GM19351 (cell line): ENCODE results near the gene RNASEH2A.
"Not testable (repeated sequence)": the region's sequence is repeated elsewhere in the genome, so short reads cannot be mapped to it uniquely, and the experiment has no call there.

ENCODE experiments used
- ATAC-seq: cut with Tn5 transposase; IDR thresholded peaks from one replicate; pipeline ENCODE4 v1.9.1; 2021; ENCODE audit warnings: mild to moderate bottlenecking, moderate library complexity; ENCODE audit not compliant: unreplicated experiment

RNASEH2A gene

DNA sequence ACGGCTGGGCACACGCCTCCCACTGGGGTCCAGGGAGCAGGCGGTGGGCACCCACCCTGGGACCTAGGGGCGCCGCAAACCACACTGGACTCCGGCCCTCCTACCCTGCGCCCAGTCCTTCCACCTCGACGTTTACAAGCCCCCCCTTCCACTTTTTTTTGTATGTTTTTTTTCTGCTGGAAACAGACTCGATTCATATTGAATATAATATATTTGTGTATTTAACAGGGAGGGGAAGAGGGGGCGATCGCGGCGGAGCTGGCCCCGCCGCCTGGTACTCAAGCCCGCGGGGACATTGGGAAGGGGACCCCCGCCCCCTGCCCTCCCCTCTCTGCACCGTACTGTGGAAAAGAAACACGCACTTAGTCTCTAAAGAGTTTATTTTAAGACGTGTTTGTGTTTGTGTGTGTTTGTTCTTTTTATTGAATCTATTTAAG lies 13.5 kb upstream of the RNASEH2A start:
- no peak for ATAC-seq

DNA sequence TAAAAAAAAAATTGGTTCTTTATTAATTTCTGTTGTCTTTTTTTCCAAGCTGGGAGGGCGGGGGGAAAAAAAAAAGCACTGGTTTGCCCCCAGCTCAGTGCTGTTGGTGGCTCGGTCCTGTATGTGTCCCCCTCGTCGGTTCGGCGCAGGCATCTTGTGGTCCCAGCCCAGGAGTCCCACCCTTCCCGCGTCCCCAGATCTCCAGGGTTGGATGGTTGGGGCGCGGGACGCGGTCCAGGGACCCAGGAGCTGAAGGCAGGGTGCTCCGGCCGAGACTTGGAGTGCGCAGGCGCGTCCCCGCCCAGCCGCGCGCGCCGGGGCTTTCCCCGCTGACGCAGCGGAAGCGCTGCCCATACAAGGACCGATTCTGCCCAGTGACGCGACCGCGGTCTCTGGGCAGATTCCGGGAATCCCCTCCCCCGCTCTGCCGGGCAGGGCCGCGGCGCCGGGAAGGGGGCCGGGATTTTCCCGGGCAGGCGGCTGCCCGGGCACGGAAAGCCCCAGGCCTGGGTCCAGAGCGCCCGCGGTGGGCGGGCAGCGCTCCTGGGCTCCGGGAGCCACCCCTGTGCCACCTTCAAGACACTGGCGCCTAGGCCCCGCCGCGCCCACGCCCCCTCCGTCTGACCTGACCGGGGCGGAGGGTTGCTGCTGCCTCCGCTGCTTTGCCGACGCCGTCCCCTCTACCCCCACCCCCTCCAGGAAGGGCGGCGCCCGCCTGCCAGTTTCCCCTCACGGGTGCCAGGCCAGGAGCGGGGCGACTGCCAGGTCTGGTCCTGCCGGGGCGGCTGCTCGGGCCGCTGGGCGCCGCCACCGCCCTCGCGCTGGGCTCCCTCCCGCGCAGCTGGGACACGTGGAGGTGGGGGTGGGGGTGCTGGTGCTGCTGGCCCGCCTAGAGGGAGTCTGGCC lies 12.8 kb upstream of the RNASEH2A start:
- ATAC-seq, result peak; percentile 26

DNA sequence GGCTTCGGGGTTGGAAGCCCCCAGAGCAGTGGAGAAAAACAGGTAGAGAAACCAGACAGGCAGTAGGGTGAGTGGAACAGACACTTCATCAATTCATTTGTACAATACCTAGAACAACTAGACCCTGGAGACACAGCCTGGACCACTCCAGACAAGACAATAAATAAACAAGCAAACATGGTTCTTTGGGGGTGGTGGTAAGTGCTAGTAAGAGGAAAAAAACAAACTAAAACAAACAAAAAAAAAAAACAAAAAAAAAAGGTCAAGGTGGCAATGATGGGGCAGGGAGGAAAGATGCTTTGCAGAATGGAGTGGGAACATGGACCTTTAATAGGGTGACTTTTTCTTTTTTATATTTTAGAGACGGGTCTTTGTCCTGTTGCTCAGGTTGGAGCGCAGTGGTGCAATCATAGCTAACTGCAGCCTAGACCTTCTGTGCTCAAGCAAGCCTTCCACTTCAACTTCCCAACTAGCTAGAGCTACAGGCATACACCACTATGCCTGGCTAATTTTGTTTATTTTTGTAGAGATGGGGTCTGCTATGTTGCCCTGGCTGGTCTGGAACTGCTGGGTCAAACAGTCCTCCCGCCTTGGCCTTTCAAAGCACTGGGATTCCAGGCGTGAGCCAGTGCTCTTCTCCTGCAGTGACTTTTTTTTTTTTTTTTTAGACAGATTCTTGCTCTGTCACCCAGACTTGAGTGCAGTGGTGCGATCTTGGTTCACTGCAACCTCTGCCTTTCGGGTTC lies 12.0 kb upstream of the RNASEH2A start:
- no peak for ATAC-seq

DNA sequence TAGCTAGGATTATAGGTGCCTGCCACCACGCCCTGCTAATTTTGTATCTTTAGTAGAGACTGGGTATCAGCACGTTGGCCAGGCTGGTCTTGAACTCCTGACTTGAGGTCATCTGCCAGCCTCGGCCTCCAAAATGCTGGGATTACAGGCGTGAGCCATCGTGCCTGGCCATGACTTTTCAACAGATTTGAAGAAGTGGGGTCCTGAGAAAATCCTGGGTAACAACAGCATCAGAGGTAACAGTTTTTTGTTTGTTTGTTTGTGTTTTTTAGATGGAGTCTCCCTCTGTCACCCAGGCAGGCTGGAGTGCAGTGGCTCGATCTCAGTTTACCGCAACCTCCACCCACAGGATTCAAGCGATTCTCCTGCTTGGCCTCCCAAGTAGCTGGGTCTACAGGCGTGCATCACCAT lies 11.4 kb upstream of the RNASEH2A start:
- ATAC-seq, result no peak

DNA sequence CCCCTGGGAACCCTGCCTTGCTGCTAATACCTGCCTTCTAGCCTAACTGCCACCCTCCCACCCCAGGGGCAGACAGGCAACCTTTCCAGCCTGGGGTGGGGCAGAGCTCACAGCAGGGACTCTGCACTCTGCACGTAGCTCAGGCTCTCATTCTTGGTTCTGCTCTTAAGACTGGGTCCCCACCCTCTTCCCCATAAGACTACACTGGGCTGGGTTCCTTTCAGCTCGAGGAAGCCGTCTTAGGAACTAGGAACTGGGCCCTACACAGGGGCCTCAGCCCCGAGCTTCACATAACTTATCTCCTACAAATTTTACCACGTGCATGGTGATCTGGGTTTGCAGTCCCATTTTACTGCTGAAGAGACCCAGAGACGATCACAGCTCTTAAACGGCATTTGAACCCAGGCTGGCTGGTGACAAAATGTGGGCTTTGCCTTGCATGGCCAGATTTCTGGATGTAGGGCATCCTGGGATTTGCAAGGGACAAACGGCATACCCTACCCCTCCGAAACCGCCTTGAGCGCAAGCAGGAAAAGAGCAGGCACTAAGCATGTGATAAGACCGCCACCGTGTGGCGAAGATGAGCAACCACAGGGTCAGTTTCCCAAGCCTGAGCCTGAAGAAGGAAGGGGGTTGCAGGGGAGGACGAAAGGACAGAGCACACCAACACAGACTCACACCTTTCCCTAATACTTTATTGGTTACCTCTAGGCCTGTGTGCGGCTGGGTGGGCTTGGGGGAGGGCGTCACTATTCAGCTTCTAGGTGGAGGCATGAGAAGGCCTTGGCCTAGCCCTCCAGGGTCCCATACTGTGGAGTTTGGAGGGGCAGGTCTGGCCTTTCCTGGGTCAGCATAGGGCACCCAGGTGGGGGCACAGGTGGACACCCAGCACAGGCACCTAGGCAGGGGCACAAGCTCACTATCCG lies 10.0 kb upstream of the RNASEH2A start:
- no peak for ATAC-seq

DNA sequence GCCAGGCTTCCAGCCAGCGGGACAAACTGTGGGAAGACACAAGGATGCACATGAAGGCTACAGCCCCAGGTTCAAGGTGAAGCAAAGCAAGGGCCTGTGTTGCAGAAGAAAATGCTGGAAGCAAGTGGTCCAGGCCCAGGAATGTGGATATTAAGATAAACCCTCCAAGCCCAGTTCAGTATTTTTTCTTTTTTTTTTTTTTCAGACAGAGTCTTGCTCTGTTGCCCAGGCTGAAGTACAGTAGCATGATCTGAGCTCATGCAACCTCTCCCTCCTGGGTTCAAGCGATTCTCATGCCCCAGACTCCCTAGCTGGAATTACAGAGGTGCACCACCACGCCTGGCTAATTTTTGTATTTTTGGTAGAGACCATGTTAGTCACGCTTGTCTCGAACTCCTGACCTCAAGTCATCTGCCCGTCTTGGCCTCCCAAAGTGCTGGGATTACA lies 9.2 kb upstream of the RNASEH2A start:
- no peak for ATAC-seq

DNA sequence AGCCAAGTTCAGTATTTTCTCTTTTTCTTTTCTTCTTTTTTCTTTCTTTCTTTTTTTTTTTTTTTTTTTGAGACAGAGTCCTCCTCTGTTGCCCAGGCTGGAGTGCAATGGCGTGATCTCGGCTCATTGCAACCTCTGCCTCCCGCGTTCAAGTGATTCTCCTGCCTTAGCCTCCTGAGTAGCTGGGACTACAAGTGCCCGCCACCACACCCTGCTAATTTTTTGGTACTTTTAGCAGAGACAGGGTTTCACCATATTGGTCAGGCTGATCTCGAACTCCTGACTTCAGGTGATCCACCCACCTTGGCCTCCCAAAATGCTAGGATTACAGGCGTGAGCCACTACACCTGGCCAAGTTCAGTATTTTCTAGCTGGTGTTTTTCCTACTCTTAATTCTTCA lies 8.8 kb upstream of the RNASEH2A start:
- ATAC-seq, result not testable (repeated sequence)

DNA sequence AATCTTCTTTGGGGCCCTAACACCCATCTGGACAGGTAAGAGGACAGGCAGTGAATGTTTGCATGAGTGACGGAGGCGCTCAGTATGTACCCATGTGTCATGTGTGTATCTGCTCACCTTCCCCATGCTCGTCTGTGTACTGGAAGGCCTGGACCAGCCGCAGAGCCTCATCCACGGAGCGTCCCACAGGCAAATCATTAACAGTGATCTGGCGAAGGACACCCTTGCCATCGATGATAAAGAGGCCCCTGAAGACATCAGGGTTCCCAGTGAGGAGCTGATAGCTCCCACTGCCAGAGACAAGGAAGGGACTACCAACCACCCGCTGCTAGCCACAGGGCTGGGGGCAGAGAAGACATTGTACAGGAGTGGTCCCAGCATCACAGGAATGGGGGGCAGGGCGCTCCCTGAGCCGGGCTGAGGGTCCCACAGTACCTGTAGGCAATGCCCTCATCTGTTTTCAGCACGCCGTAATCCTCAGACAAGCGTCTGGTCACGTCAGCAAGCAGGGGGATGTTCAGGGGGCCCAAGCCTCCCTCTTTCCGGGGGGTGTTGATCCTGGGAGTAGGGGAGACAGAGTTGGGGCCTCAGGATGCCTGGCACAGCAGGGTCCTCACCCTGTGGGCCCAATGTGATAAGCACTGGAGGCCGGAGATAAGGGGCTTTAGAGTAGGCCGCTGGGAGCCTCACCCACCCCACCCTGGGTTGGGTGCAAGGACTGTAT lies 6.5 kb upstream of the RNASEH2A start:
- no peak for ATAC-seq

DNA sequence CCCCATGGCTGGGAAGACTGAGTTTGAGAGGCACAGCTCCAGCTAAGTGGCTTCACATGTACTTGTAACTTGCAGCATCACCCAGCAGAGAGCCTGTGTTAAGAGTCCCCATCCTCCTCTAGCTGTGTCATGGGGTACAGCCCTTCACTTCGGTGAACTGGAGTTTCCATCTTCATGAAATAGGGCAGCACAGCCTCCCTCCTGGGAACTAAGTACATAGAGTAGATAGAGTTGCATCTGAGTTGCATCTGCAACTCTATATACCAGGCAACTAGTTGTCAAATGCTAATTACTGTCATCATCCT lies 6.0 kb upstream of the RNASEH2A start:
- ATAC-seq, result no peak

DNA sequence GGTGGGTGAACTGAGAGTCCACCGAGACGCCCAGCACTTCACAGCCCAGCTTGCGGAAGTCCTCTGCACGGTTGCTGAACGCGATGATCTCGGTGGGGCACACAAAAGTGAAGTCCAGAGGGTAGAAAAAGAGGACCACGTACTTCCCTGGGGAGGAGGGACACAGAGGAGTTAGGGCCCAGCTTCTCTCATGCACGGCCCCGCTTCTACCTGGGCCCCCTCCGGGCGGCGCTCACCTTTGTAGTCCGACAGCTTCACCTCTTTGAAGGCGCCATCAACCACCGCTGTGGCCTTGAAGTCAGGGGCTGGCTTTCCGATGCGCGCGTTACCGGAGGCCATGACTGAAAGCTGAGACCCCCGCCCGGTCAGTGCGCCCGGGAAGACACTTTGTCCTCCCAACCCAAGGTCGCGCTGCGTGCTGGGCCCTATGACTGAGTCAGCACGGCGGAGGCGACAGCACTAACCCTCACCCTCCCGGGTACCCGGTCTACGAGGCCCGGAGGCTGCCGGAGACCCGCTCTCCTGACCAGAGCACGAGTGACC lies 5.4 kb upstream of the RNASEH2A start:
- no peak for ATAC-seq

DNA sequence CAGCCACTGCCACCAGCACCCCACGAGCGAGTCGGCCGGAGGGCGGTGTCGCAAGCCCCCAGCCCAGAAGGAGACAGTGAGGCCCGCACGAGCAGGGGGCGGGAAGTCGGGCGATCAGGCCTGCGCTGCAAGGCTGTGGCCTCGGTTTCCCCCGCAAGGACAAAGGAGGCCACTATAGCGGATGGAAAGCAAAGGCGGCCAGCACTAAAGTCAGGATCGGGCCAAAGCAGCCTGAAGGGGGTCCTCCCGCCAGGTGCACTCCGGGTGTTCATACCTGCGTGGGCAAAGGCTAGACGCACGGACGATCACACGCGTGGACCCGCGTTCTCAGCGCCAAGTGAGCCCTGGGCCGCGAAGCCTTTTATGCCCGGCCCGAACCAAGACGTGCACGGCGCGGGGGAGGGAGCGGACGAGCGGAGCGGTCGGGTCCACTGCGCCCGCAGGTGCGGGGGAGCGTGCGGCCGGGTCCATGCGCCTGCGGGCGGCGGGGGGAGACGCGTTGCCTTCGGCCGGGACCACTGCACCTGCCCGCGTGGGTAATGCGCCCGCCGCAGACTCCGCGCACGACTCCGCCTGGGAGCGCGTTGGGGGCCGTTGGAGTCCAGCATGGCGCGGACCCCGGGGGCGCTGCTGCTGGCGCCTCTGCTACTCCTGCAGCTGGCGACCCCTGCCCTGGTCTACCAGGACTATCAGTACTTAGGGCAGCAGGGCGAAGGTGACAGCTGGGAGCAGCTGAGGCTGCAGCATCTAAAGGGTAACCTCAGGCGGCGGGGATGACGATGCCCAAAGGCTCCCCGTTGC lies 4.7 kb upstream of the RNASEH2A start, which contains the start of the genes PRDX2 and THSD8:
PRDX2 (minus strand) TSS at position 335 of the 801 bp plus-strand sequence. CDS start 539 bp downstream, outside the sequence.
THSD8 (plus strand) TSS at position 604 of the 801 bp plus-strand sequence; CDS start at position 607, 3 bp downstream.
- no peak for ATAC-seq

DNA sequence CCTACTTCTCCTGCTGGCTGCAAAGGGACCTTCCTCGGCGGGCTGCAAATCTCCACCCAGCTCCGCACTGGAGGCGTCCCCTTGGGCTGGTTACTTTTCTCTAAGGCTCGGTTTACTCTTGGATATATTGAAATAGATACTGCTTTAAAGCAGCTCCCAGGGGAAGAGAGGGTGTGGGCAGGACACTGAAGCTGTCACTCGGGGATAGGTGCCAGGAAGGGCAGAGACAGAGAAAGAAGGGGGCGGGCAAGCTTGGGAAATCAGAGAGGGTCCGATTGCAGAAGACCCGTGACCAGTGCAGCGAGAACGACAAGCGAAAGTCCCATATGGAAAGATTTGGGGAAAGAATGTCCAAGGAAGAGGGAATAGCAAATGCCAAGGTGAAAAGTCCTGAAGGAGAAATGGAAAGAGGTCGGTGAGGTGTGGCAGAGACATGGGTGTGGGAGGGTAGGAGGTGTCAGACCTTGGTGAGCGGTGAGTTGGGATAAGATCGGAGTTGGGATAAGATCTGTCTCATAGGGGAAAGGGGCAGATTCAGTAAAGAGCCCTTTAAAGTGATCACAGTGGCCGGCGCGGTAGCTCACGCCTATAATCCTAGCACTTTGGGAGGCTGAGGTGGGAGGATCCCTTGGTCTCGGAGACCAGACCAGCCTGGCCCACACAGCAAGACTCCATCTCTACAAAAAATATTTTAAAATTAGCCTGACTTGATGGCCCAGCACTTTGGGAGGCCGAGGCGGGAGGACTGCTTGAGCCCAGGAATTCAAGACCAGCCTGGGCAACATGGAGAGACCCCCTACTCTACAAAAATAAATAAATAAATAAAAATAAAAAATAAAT lies 3.9 kb upstream of the RNASEH2A start:
- no peak for ATAC-seq

DNA sequence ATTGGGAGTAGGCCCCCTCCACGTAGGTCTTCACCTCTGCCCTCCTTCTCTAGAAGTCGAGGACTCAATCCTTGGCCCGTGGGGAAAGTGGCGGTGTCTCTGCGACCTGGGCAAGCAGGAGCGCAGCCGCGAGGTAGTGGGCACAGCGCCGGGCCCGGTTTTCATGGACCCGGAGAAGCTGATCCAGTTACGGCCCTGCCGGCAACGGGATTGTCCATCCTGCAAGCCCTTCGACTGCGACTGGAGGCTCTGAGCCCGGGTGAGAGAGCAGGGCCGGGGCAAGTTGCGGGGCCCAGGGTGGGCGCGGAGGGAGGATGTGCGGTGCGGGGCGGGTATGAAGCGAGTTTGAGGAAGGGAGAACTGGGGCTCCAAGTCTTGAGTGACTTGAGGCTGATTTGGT lies 2.3 kb upstream of the RNASEH2A start:
- no peak for ATAC-seq

DNA sequence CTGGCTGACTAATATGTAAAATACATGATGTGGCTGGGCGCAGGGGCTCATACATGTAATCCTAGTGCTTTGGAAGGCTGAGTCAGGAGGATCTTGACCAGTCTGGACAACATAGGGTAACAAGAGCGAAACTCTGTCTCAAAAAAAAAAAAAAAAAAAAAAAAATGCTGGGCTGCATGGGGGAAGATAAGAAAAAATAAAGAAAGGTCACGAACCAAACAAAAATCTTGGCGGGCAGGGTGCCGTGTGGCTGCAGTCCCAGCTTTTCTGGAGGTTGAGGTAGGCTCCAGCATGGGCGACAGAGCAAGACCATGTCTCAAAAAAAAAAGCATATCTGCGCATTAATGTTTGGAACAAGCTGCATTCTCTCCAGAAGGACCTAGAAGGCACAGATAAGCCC lies 8.7 kb downstream of the RNASEH2A start:
- no peak for ATAC-seq

DNA sequence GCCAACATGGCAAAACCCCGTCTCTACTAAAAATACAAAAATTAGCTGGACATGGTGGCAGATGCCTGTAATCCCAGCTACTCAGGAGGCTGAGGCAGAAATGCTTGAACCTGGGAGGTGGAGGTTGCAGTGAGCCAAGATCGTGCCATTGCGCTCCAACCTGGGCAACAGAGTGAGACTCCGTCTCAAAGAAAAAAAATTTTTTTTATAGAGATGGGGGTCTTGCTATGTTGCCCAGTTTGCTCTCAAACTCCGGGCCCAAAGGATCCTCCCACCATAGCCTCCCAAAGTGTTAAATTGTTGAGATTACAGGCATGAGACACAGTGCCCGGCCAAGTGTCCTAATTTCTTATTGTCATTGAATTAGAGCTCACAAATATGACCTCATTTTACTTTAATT lies 10.8 kb downstream of the RNASEH2A start:
- ATAC-seq, result not testable (repeated sequence)

DNA sequence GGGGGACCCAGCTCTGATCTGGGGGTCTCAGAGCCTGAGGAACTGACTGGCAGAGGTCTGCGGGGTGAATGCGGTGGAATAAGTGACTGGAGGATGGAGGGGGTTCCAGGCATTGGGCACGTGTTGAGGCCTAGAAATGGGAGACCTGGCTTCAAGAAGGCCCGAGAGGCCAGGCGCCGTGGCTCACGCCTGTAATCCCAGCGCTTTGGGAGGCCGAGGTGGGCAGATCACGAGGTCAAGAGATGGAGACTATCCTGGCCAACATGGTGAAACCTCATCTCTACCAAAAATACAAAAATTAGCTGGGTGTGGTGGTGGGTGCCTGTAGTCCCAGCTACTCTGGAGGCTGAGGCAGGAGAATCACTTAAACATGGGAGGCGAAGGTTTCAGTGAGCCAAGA lies 11.4 kb downstream of the RNASEH2A start:
- not testable (repeated sequence) for ATAC-seq

DNA sequence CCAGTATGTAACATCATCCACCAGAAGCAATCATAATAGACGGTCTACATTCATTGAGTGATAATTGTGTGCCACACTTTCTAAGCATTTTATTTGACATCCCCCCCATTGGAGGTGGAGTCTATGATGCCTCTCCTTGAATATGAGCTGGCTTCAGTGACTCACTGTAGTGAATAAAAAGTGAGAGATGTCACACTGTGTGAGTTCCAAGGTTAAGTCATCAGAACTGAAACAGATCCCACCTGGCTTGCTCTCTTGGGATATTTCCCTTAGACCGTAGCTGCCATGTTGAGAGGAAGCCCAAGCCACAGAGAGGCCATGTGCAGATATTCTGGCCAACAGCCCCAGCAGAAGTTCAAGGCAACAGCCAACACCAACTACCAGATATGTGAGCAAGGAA lies 15.4 kb downstream of the RNASEH2A start:
- ATAC-seq, result no peak
